Dermis microvascular lymphatic vessel endothelial cell (primary cell): ENCODE results near the gene LIMS2. TPM values are rescaled to one million over a fixed set of nuclear protein-coding genes. Genes with fewer than 3 reads are reported as not detected.
A peak's percentile ranks its signal among the peaks of the same experiment; 100 is the strongest.

Experiments
- DNase-seq, 2 donors: peaks; one replicate each; pipeline versions ENCODE4 v3.0.0 to v3.0.0-alpha.2; 2010; ENCODE audit warnings: low read depth in 2 of 2
- total RNA-seq: library from RNA; depleted of rRNA; stranded (reverse); fragments of >200 nt; gene quantifications from 2 replicates; pipeline ENCODE4 v1.2.1, GENCODE V29; 2014

The LIMS2 gene
- total RNA-seq, 1 donor from 2014 or later: 3.1 TPM

DNA sequence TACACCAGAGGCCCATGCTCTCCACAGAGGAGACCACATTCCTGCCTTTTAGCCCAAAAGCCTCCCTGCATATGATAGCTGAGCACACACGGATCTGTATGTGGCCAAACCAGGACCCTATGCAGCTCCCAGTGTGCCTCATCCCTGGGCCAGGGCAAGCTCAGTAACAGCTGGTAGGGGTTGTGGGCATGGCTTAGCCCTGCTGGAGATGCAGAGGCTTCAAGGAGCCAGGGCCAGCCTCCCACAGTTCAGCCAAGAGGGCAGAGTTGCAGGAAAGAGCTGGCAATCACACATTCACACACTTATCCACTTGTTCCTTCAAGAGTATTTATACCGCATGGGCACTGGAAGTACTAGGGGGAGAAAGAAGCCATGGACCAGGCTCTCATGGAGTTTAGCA is 1.6 kb upstream of the LIMS2 start:
- DNase-seq: no peak

DNA sequence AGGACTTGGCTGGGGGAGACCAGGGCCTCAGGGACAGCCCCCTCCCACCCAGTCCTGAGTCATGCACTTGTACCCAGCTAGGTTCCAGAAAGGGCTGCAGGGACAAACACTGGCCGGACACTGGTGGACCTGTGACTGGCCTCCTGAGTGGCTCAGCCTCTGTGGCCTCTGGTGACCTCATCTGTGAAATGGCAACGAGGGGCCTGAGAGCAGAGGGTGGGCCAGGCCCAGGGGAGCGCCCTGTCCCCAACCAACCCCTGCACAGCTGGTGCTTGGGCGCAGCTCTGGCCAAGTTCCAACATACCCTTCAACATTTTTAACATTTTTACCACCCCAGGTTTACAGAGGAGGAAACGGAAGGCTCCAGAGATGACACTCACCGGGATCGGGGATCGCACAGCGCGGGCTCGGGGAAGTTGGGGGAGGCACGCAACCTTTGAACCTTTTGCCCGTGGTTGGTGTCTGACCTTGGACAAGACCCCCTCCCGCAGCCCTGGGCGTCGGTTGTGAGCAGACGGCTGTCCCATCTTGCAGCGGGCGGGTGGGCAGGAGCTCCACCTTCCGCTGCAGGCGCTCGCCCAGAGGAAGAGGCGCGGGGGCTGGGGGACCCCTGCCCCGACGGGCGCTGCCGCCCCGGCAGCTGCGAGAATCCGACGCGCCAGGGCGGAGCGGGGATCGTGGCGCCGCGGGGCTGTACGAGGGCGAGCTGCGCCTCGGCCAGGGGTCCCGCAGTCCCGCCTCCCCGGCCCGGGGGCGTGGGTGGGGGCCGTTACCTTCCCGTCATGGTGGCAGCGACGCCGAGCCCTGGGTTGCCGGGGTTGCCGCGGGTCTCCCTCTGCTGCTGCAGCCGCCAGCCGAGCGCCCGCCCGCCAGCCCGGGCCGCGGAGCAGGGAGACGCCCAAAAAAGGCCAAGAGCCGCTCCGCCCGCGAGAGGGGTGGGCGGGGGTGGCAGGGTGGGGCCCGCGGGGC is 805 bp downstream of the LIMS2 start:
- peak in 1 of 2 donors; percentile 29 for DNase-seq

DNA sequence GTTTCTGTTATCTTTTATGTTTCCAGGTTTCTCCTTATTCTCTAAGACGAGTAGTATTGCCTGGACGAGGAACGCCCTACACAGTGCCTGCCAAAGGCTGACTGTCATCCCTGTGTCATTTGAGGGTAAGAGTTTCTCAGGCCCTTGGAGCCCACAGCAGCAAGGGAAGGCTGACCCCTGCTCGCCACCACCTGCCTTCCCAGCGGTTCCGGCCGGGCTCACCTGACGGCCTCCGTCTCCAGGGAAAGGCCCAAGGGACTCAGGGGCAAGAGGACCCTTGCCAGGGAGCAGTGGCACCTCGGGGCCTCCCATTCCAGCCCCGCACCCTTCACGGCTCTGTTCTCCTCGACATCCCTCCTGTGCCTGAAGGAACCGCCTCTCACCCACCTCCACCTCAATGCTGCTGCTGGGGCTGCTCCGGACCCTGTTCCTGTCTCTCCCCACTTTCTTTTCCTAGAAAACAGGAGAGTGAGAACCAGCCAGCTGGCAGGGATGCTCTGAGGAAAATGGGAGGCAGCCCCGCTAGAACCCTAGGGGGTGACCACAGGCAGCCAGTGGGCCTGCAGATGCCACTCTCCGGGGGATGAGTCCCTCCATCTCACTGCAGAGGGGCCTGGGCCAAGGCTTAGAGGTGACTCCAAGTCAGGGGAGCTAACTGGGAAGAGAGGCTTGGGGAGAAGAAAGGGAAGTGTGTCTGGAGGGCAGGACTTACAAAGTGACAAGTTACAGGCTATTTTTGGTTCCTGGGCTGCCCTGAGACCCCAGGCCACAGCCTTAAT is 1.9 kb downstream of the LIMS2 start:
- no peak for DNase-seq

- DNase-seq: no peak
Observed at GRCh38 chr2:127672341-127673224, 2.7 kb downstream of the LIMS2 start.

GRCh38 chr2:127671557-127672302 is 3.6 kb downstream of the LIMS2 start:
- DNase-seq: no peak

GRCh38 chr2:127670957-127671290 is 4.4 kb downstream of the LIMS2 start:
- no peak for DNase-seq

DNA sequence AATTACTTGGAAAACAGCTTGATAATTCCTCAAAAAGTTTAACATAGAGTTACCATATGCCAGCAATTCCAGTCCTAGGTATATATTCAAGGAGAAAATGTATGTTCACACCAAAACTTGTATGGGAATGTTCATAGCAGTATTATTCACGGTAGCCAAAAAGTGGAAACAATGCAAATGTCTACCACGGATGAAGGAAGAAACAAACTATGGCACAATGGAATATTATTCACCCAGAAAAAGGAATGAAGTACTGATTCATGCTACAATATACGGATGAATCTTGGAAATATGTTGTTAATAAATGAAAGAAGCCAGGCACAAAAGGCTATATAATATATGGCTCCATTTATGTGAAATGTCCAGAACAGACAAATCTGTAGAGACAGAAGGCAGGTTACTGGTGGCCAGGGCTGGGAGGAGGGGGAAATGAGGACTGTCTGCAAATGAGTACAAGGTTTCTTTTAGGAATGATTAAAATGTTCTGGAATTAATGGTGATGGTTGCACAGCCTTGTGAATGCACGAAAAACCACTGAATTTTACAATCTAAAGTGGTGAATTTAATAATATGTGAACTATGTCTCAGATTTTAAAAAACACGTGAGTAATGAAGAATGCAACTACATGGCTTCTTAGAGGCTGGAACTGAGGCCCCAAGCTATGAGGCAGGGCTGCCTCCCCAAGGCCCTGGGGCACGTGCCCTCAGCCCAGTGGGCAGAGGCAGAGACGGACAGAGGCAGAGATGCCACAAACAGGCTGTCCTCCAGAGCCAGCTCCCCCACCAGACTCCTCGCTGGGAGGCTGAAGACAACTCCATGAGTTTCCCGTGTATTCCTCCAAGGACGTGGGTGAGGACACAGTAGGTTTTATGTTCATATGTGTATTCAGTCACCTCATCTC is 5.0 kb downstream of the LIMS2 start:
- no peak for DNase-seq

GRCh38 chr2:127669056-127669455 is 6.3 kb downstream of the LIMS2 start:
- DNase-seq: no peak

DNA sequence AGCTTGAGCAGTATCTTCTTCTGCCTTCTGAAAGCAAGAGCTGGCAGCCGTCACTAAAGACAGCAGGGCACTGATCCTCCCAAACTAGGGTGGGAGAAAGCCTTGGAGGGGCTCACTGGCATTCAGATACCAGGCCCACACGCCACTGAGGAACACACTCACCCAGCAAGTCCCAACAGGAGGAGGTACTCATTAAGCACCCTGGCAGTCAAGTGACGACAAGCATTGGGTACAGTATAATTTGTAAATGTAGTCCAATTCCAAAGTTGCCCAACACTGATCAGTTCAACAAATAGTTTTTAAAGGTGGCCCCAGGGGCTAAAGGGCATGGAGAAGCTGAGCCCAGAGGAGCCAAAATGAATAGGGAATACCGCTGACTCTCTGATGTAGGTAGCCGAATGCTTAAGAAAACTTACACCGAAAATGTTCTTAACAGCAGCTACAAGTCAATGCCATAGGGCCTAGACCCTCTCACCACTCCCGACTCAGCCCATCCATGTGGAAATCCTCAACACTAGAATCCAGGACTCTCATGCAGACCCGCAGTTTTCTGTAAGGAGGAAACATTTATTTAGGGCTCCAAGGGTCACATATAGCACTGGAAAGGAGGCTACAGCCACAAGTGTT is 9.9 kb downstream of the LIMS2 start:
- DNase-seq: no peak

GRCh38 chr2:127664895-127665225 is 10.5 kb downstream of the LIMS2 start:
- no peak for DNase-seq

GRCh38 chr2:127664065-127664894 is 11.1 kb downstream of the LIMS2 start:
- DNase-seq: peak; percentile 26 to 71

DNA sequence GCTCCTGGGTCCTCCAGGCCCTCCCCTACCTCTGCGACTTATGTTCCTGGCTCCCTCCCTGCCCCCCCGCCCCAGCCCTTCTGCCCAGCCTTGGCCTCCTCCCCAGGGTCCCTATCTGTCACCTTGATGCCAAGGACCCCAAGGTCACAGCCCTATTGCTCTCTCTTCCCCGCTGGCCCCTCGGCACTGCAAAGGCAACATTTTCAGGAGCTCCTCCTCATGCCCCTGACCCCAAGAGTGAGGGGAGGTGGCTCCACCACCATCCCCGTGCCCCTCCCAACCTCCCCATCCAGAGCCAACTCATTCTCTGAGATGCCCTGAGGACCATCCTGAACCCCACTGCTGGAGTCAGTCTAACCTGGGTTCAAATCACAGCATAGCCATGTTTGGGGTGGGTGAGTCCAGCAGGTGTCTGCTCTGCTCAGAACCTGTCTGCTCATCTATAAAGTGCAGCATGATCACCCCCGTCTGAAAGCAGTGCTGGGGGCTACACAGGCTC is 11.7 kb downstream of the LIMS2 start:
- no peak for DNase-seq

- DNase-seq: peak in 1 of 2 donors; percentile 43
Observed at GRCh38 chr2:127662937-127663565, 12.3 kb downstream of the LIMS2 start.

- no peak for DNase-seq
Observed at GRCh38 chr2:127661949-127662510, 13.3 kb downstream of the LIMS2 start.

GRCh38 chr2:127661072-127661649 is 14.2 kb downstream of the LIMS2 start:
- DNase-seq: no peak

DNA sequence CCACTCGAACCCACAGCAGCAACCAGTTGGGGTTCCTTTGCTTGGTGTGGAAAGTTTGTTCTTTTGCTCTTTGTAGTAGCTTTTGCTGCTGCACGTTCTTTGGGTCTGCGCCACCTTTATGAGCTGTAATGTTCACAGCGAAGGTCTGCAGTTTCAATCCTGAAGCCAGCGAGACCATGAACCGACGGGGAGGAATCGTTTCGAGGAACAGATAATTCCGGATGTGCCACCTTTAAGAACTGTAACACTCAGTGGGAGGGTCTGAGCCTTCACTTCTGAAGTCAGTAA is 15.1 kb downstream of the LIMS2 start:
- no peak for DNase-seq
